ENCODE data around the gene USP44.

USP44 gene

GRCh38 chr12:95548056-95548538, 3.2 kb downstream of the USP44 start:
- peak; percentile 8 for DNase-seq (ENCODE audit: low read depth)
- TF ChIP-seq, protein P1, sequence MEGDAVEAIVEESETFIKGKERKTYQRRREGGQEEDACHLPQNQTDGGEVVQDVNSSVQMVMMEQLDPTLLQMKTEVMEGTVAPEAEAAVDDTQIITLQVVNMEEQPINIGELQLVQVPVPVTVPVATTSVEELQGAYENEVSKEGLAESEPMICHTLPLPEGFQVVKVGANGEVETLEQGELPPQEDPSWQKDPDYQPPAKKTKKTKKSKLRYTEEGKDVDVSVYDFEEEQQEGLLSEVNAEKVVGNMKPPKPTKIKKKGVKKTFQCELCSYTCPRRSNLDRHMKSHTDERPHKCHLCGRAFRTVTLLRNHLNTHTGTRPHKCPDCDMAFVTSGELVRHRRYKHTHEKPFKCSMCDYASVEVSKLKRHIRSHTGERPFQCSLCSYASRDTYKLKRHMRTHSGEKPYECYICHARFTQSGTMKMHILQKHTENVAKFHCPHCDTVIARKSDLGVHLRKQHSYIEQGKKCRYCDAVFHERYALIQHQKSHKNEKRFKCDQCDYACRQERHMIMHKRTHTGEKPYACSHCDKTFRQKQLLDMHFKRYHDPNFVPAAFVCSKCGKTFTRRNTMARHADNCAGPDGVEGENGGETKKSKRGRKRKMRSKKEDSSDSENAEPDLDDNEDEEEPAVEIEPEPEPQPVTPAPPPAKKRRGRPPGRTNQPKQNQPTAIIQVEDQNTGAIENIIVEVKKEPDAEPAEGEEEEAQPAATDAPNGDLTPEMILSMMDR (conservative IDR thresholded peaks at IDR 0.05; ENCODE audit: control insufficient read depth, insufficient read depth, low read depth, low read length), result no peak
- peak overlapping the region; percentile 43 for H3K4me3 ChIP-seq (ENCODE audit: control insufficient read depth, low read depth, low read length)

GRCh38 chr12:95547522-95548055, 3.7 kb downstream of the USP44 start:
- TF ChIP-seq, protein P1 (conservative IDR thresholded peaks at IDR 0.05; ENCODE audit: control insufficient read depth, insufficient read depth, low read depth, low read length), result no peak
- DNase-seq (ENCODE audit: low read depth), result peak; percentile 63
- peak overlapping the region; percentile 43 for H3K4me3 ChIP-seq (ENCODE audit: control insufficient read depth, low read depth, low read length)

DNA sequence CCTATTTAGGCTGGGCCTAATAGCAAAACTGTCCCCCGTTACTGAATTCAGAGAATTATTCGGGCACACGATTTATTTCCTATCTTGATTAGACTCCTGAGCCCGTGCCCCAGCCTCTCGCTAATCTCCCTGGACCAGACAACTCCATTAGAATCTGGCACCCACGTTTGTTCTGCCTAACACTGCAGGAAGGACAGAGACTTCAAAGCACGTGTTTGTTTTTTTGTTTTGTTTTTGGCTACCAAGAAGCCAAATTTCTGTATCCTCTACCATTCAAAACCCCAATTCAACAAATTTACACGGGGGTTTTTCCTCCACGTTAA, 4.8 kb downstream of the USP44 start:
- no peak overlapping the region for H3K4me3 ChIP-seq (ENCODE audit: control insufficient read depth, low read depth, low read length)
- TF ChIP-seq, protein P1 (conservative IDR thresholded peaks at IDR 0.05; ENCODE audit: control insufficient read depth, insufficient read depth, low read depth, low read length), result no peak
- DNase-seq (ENCODE audit: low read depth), result no peak

DNA sequence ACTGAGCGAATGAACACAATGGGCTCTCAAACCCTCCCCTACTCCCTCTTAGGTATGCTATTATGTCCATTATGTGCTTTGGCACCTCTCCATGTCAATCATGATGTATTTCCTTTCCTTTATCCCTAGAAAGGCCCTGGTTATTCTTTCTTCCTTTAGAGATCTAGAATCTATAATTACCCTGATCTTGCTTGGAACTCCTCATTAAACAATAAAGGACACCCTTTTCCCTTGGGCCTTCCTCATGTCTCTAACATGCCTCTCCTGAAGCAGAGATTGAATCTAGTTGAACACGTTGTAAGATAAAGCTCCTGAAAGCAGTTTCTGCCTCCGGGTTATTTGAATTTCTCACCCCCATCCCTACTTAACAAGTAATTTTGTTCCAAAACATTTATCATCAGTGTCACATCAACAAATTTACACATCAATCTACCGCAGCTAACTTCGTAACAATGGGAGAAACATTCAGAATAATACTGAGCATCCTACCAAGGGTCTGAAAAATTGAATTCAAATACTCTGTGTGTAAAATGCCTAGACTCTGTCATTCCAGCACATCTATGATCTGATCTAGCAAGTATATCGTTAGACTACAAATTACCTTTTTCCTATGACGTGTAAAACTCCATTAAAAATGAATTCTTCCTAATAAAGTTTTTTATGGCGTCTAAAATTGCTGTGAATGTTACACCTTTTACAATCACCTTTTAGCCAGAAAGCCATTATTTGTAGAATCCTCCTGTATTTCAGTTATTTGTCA, 5.4 kb downstream of the USP44 start:
- TF ChIP-seq, protein P1 (conservative IDR thresholded peaks at IDR 0.05; ENCODE audit: control insufficient read depth, insufficient read depth, low read depth, low read length), result no peak
- DNase-seq (ENCODE audit: low read depth), result no peak
- no peak overlapping the region for H3K4me3 ChIP-seq (ENCODE audit: control insufficient read depth, low read depth, low read length)

DNA sequence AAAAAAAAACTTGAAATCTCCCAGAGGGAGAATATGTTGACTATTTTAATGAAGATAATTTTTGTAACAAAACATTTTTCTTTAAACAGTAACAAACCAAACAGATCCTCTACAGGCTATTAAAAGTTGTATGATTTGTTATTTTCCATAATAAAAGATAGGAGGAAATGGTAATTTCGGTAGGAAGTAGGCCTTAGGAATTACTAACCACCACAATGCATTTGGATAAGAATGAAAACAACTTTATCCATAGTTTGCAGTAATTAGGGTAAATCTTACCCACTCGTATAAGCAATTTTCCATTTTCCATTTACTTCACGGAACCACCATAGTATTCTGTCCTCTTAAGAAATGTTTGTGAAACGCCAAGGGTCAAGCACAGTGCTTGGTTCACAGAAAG, 6.0 kb downstream of the USP44 start:
- no peak overlapping the region for H3K4me3 ChIP-seq (ENCODE audit: control insufficient read depth, low read depth, low read length)
- no peak for DNase-seq (ENCODE audit: low read depth)
- TF ChIP-seq, protein P1 (conservative IDR thresholded peaks at IDR 0.05; ENCODE audit: control insufficient read depth, insufficient read depth, low read depth, low read length), result no peak

DNA sequence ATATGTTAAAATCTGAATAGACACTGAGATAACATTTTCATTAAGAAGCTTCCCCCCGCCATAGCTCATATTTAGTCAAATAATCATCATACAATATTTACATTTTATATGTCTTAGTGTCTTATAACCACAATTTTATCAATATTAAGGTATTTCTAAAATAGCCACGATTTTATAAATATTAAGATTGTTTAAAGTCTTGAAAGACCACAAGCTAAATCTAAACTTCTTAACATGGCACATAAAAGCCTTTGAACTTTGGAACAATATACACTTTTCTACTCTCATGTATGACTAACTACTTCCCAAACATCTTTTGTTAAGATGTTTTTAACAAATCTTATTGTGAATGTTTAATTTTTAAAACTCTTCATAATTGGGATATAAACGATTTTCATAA, 6.5 kb downstream of the USP44 start:
- TF ChIP-seq, protein P1 (conservative IDR thresholded peaks at IDR 0.05; ENCODE audit: control insufficient read depth, insufficient read depth, low read depth, low read length), result no peak
- no peak for DNase-seq (ENCODE audit: low read depth)
- H3K4me3 ChIP-seq (ENCODE audit: control insufficient read depth, low read depth, low read length), result no peak overlapping the region
